Stimulated activated effector memory CD8-positive, alpha-beta T cell treated with anti-CD3 and anti-CD28 coated beads, Interleukin-12 subunit alpha, Interleukin-12 subunit beta, amount 100 ng/mL, for 72 hours (primary cell): ENCODE results near the gene SPATA20.

Source experiments
- ATAC-seq: fragments of 150-1000 bp; cut with Tn5 transposase; 2 replicates; pipeline ENCODE4 v1.10.0; 2021
- DNase-seq, 2 donors: peaks; one replicate each; pipeline ENCODE4 v3.0.0; 2021 to 2022; ENCODE audit warnings: low spot score in 2 of 2
- H3K27ac Mint-ChIP-seq: one replicate; pipeline ENCODE4 v1.8.0; 2022; ENCODE audit warnings: mild to moderate bottlenecking, mixed read lengths
- H3K36me3 Mint-ChIP-seq: one replicate; pipeline ENCODE4 v1.8.0; 2022; ENCODE audit warnings: mild to moderate bottlenecking, mixed read lengths
- H3K4me1 Mint-ChIP-seq: one replicate; pipeline ENCODE4 v1.8.0; 2022; ENCODE audit warnings: mixed read lengths
- H3K4me3 Mint-ChIP-seq: one replicate; pipeline ENCODE4 v1.8.0; 2022; ENCODE audit warnings: mild to moderate bottlenecking, mixed read lengths
- H3K9me3 Mint-ChIP-seq: one replicate; pipeline ENCODE4 v1.8.0; 2022; ENCODE audit warnings: mixed read lengths

Gene SPATA20

DNA sequence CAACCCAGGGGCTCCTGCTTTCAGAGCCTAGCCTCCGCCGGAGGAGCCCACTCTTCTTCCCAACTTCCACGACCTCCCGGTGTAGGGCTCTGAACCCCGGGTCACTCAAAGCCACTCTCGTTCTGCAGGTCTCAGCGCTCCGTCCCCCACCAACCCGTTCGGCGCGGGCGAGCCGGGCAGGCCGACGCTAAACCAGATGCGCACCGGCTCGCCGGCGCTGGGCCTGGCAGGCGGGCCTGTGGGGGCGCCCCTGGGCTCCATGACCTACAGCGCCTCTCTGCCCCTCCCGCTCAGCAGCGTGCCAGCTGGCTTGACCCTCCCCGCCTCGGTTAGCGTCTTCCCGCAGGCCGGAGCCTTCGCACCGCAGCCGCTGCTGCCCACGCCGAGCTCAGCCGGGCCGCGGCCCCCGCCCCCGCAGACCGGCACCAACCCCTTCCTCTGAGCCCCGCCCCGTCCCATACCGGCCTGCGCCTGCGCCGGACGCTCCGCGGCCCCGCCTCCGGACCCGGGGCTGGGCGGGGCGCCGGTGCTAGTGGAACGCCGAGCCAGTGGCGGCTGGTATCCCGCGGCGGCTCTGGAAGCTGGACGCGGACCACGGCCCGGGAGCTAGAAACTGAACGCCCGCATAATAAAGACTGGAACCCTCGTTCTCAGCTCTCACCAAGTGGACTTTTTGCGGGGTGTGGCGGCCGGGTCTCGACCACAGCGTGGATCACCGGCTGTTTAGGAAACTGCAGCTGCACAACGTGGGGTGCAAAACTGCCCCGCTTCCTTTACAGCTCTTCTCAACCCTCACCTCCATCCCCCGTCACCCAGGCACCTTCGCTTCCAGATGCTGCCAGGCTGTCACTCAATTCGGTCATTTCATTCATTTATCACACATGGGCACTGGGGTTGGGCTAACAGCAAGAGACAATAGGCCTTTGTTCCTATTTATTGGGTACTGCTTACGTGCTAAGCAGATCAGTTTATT lies 5.0 kb upstream of the SPATA20 start:
- Mint-ChIP-seq H3K4me3 (peak overlapping the region; percentile 76), H3K27ac (peak overlapping the region; percentile 83), H3K36me3 (peaks cover 9% of the 10 kb centered on the region), H3K4me1 (peaks cover 32% of the 10 kb centered on the region), H3K9me3 (no peaks in the 10 kb centered on the region)
- peak; percentile 84 for ATAC-seq
- DNase-seq: peak; percentile 90 to 95

DNA sequence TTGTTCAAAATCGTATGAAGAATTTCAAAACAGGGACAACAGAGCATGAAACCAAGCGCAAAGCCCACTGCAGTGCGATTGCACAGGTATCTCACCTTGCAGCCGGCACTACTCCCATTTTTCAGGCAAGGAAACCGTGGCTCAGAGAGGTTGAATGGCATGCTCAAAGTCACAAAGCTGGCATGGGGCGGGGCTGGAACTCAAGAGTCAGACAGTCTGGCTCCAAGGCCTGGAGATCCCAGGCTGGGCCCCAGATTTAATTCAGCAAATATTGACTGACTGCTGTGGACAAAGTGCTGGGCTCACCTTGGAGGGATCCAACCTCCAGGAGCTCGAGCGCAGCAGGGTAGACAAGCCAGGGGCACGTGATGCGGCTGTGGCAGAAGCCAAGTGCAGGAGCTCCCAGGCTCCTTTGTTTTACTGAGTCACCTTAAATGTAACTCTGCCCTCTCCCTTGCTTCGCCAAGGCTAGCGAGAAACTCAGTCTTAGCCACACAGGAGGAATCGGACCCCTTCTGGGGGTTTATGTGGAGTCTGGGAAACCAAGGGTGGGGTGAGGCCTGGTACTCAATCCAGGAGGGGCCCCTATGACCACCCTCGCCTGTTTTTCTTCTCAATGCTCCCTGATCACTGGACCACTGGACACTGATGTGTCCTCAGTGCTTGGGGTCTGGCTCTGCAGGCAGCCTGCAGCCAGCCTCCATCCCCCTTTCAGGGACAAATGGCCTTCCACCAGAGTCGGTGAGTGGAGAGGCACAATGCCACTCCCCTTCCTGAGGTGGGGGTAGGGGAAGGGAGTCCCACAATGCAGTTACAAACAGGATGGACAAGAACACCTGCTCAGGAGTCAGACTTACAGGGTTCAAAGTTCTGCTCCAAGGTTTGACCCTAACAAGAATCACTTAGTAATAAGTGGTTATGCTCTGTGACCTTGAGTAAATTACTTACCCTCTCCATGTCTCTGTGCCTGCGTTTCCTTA lies 3.9 kb upstream of the SPATA20 start:
- no peak overlapping the region for H3K27ac Mint-ChIP-seq
- peak overlapping the region; percentile 76 for H3K4me3 Mint-ChIP-seq

DNA sequence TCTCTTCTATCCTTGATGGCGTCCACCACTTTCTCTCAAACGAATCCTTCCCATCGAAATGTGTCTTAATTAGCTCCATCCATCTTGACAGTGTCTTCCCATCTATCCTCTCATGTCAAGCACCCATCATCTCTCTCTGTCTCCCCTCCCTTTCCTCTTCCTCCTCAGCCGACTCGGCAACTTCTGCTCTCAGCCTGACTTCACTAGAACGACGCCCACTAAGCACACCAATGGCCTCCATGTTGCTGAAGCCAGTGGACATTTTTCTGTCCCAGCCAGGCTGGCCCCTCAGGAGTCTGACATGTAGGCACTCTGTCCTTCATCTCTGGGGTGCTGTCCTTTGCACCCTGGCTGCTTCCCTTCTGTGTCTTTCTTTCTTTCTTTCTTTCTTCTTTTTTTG lies 2.5 kb upstream of the SPATA20 start:
- H3K27ac Mint-ChIP-seq: peak overlapping the region; percentile 68
- DNase-seq (no peak), ATAC-seq (no peak)
- no peaks in the 10 kb centered on the region for H3K9me3 Mint-ChIP-seq
- no peak overlapping the region for H3K4me3 Mint-ChIP-seq
- peaks cover 33% of the 10 kb centered on the region for H3K4me1 Mint-ChIP-seq
- peaks cover 9% of the 10 kb centered on the region for H3K36me3 Mint-ChIP-seq

More for the DNA sequence above, 3.9 kb upstream of the SPATA20 start:
- DNase-seq (no peak), ATAC-seq (no peak)
- no peaks in the 10 kb centered on the region for H3K9me3 Mint-ChIP-seq
- H3K4me1 Mint-ChIP-seq: peaks cover 33% of the 10 kb centered on the region
- H3K36me3 Mint-ChIP-seq: peaks cover 9% of the 10 kb centered on the region

DNA sequence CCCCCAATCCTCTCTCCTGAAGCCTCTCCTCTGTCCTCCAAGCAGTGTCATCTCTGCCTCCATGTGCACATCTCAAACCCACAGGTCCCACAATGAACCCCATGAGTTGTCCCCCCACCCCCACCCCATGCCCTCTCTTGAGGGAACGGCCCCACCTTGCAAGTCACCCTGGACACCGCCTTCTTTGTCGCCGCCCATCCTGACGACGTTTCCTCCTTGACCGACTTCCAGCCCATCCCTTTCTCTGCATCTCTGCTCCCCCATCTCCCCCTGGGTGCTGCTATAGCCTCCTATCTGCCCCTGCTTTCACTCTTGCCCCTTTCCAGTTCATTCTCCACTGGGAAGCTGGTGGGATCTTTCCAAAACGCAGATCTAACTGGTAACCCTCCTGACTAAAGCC lies 1.7 kb upstream of the SPATA20 start:
- Mint-ChIP-seq H3K36me3 (peaks cover 14% of the 10 kb centered on the region), H3K9me3 (no peaks in the 10 kb centered on the region)

DNA sequence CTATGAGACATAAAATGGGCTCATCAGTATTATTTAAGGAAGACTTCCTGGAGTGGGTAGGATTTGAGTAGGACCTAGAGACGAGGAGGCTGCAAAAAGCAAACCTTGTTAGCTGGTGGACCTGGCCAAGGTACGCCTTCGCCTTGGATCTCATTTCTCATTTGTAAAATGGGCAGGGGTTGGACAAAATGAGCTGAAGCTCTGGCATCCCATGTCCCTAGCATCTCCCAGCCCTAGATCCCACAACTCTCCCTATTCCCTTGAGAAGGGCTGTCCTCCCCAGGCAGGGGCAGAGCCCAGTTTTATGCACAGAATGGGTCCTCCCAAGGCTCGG lies 306 bp upstream of the SPATA20 start:
- H3K4me3 Mint-ChIP-seq: peak overlapping the region; percentile 73
- ATAC-seq (no peak), DNase-seq (no peak)
- peaks cover 14% of the 10 kb centered on the region for H3K36me3 Mint-ChIP-seq
- H3K9me3 Mint-ChIP-seq: no peaks in the 10 kb centered on the region
- peaks cover 28% of the 10 kb centered on the region for H3K4me1 Mint-ChIP-seq
- peak overlapping the region; percentile 83 for H3K27ac Mint-ChIP-seq

More for the DNA sequence above, 1.7 kb upstream of the SPATA20 start:
- Mint-ChIP-seq H3K4me1 (peaks cover 33% of the 10 kb centered on the region), H3K27ac (no peak overlapping the region), H3K4me3 (no peak overlapping the region)
- ATAC-seq (no peak), DNase-seq (no peak)

DNA sequence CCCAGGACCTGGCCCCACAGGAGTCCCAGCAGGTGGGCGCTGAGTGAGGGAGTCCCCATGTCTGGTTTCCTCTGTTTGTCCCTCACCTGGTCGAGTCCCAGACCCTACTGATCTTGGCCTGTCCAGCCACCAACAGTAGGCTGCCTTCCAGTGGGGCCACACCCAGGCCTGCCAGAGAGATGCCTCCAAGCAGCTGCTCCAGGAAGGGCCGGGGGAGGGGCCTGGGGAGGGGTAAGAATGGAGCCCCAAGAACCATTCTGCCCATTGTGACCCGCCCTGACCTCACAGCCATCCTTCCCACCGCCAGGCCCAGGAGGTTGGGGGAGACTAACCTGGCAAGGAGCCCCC lies 736 bp downstream of the SPATA20 start:
- Mint-ChIP-seq H3K36me3 (peaks cover 14% of the 10 kb centered on the region), H3K4me1 (peaks cover 19% of the 10 kb centered on the region)

DNA sequence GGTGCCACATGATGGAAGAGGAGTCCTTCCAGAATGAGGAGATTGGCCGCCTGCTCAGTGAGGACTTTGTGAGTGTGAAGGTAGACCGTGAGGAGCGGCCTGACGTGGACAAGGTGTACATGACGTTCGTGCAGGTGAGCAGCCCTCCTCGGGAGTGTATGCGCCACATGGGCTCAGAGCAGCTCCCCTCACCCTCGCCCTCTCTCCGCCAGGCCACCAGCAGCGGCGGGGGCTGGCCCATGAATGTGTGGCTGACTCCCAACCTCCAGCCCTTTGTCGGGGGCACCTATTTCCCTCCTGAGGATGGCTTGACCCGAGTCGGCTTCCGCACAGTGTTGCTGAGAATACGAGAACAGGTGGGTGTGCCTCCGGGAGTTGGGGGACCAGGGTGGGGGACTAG lies 1.9 kb downstream of the SPATA20 start:
- Mint-ChIP-seq H3K27ac (no peak overlapping the region), H3K36me3 (peaks cover 14% of the 10 kb centered on the region), H3K4me1 (peaks cover 19% of the 10 kb centered on the region), H3K9me3 (no peaks in the 10 kb centered on the region), H3K4me3 (peak overlapping the region; percentile 73)
- DNase-seq (no peak), ATAC-seq (no peak)

More for the DNA sequence above, 736 bp downstream of the SPATA20 start:
- no peak for ATAC-seq
- Mint-ChIP-seq H3K9me3 (no peaks in the 10 kb centered on the region), H3K27ac (peak overlapping the region; percentile 83), H3K4me3 (peak overlapping the region; percentile 73)
- DNase-seq: no peak

DNA sequence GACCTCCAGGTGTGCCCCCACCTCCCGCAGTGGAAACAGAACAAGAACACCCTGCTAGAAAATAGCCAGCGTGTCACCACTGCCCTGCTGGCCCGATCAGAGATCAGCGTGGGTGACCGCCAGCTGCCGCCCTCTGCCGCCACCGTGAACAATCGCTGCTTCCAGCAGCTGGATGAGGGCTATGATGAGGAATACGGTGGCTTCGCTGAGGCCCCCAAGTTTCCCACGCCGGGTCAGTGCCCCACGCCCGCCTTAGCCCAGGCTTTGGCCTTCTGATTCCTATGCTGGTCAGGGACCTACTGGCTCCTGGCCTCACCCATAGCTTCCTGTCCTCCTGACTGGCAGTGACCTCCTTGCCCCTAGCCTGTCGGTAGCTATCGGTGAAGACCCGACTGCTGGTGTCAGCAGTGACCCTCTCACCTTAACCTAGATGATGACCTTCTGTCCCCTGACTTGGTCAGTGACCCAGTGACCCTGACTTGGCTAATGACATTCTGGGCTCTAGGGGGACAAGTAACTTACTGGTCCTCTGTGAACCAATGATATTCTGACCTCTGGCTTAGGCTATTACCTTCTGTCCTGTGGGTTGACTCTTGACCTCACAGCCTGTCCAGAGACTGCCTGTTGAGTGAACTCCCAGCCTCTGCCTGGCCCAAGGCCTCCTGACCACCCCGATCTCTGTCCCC lies 2.4 kb downstream of the SPATA20 start:
- H3K4me1 Mint-ChIP-seq: peaks cover 15% of the 10 kb centered on the region
- no peak overlapping the region for H3K27ac Mint-ChIP-seq
- no peak overlapping the region for H3K4me3 Mint-ChIP-seq
- H3K9me3 Mint-ChIP-seq: no peaks in the 10 kb centered on the region
- H3K36me3 Mint-ChIP-seq: peaks cover 14% of the 10 kb centered on the region
- DNase-seq: no peak
- ATAC-seq: no peak

DNA sequence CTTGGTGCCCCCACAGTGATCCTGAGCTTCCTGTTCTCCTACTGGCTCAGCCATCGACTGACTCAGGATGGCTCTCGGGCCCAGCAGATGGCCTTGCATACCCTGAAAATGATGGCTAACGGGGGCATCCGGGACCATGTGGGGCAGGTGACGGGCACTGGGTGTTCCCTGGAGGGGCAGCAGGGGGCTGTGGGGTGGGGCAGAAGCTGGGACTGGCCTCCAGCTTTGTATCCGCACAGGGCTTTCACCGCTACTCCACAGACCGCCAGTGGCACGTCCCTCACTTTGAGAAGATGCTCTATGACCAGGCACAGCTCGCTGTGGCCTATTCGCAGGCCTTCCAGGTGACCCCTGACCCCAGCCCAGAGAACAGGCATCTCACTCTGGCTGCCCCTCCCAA lies 3.0 kb downstream of the SPATA20 start:
- Mint-ChIP-seq H3K9me3 (no peaks in the 10 kb centered on the region), H3K36me3 (peaks cover 14% of the 10 kb centered on the region), H3K27ac (peak overlapping the region; percentile 10), H3K4me3 (no peak overlapping the region), H3K4me1 (peaks cover 11% of the 10 kb centered on the region)
- no peak for DNase-seq
- ATAC-seq: no peak

DNA sequence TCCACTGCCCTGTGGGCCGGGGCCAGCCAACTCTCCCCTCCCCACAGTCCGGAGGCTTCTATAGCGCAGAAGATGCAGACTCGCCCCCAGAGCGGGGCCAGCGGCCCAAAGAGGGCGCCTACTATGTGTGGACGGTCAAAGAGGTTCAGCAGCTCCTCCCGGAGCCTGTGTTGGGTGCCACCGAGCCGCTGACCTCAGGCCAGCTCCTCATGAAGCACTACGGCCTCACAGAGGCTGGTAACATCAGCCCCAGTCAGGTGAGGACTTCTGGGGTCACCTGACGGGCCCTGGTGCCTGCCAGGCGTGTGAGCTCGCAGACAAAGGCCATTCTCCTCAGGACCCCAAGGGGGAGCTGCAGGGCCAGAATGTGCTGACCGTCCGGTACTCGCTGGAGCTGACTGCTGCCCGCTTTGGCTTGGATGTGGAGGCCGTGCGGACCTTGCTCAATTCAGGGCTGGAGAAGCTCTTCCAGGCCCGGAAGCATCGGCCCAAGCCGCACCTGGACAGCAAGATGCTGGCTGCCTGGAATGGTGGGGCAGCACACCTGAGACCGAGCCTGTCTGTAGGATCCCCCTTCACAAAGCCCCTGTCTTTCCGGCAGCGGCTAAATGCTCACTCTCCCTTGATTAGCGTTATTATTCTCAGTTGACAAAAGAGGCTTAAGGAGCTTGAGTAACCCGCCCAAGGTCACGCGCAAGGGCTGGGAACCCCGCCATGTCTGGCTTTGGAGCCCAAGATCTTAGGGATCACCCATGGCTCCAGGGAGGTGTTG lies 3.9 kb downstream of the SPATA20 start:
- no peak for DNase-seq
- Mint-ChIP-seq H3K9me3 (no peaks in the 10 kb centered on the region), H3K4me3 (no peak overlapping the region)

DNA sequence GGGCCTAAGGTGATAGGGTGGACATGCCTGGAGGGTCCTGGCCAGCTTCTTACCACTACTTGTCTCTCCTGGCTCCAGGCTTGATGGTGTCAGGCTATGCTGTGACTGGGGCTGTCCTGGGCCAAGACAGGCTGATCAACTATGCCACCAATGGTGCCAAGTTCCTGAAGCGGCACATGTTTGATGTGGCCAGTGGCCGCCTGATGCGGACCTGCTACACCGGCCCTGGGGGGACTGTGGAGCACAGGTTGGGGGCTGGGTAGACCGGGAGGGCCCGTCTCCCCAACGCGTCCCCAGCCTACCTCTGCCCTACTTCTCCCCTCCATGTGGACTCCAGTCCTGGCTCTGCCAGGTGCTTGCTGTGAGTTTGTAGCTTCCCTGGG lies 4.5 kb downstream of the SPATA20 start:
- ATAC-seq (no peak), DNase-seq (no peak)
- Mint-ChIP-seq H3K4me1 (peaks cover 6% of the 10 kb centered on the region), H3K36me3 (peaks cover 5% of the 10 kb centered on the region), H3K9me3 (no peaks in the 10 kb centered on the region), H3K27ac (no peak overlapping the region), H3K4me3 (no peak overlapping the region)

More for the DNA sequence above, 3.9 kb downstream of the SPATA20 start:
- Mint-ChIP-seq H3K36me3 (peaks cover 8% of the 10 kb centered on the region), H3K27ac (peak overlapping the region; percentile 10), H3K4me1 (peaks cover 11% of the 10 kb centered on the region)
- ATAC-seq: no peak

DNA sequence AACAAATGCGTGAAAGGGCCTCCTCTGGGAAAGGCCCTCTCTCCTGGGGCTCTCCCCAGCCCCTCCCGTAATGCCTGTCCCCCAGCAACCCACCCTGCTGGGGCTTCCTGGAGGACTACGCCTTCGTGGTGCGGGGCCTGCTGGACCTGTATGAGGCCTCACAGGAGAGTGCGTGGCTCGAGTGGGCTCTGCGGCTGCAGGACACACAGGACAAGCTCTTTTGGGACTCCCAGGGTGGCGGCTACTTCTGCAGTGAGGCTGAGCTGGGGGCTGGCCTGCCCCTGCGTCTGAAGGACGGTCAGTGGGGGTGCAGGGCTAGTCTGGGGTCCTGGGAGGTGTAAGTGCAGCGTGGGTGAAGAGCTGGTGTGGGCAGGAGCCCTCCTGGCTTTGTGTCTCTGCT lies 4.9 kb downstream of the SPATA20 start:
- DNase-seq (no peak), ATAC-seq (no peak)
- H3K4me3 Mint-ChIP-seq: no peak overlapping the region
- H3K9me3 Mint-ChIP-seq: no peaks in the 10 kb centered on the region
- H3K27ac Mint-ChIP-seq: no peak overlapping the region
- peaks cover 5% of the 10 kb centered on the region for H3K36me3 Mint-ChIP-seq
- H3K4me1 Mint-ChIP-seq: peaks cover 2% of the 10 kb centered on the region

DNA sequence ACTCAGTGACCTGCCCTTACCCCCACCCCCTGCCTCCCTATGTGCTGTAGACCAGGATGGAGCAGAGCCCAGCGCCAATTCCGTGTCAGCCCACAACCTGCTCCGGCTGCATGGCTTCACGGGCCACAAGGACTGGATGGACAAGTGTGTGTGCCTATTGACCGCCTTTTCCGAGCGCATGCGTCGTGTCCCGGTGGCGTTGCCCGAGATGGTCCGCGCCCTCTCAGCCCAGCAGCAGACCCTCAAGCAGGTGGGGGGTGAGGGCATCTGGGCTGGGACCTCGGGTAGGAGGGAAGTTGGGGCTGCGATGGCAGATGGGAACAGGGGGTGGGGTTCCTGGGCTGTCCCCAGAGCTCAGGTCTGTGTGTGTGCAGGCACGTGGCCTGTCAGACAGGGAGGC lies 7.2 kb downstream of the SPATA20 start:
- DNase-seq (no peak), ATAC-seq (no peak)
- H3K36me3 Mint-ChIP-seq: peaks cover 5% of the 10 kb centered on the region
- H3K4me3 Mint-ChIP-seq: no peak overlapping the region
- H3K4me1 Mint-ChIP-seq: peaks cover 9% of the 10 kb centered on the region
- no peak overlapping the region for H3K27ac Mint-ChIP-seq
- H3K9me3 Mint-ChIP-seq: no peaks in the 10 kb centered on the region

DNA sequence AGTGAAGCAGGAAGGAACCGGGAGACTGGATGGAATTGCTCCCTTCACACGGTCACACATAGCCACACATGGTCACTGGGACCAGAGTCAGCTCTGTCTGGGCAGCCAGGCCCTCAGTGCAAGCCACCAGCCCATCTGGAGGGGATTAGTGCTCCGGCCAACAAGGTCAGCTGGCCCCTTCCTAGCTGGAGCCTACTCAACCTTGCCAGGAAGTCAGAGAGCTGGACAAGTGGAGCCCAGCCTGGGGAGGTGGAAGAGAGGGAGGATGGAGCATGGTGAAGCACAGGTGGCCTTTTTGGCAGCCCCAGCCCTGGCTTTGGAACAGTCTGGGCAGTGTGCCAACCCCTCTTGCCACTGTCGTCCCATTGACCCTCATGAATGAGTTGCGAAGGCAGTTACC lies 9.8 kb downstream of the SPATA20 start:
- Mint-ChIP-seq H3K27ac (no peak overlapping the region), H3K4me1 (peaks cover 21% of the 10 kb centered on the region), H3K9me3 (no peaks in the 10 kb centered on the region), H3K4me3 (no peak overlapping the region), H3K36me3 (no peaks in the 10 kb centered on the region)
- DNase-seq (no peak), ATAC-seq (no peak)
